RKO (cell line): ENCODE measurements around the gene LACTB.
A peak's percentile ranks its signal among the peaks of the same experiment; 100 is the strongest.
"Not testable (repeated sequence)": the region's sequence is repeated elsewhere in the genome, so short reads cannot be mapped to it uniquely, and the experiment has no call there.

ENCODE experiments used
- DNase-seq: peaks from one replicate; pipeline ENCODE4 v3.0.0-alpha.2; 2016; ENCODE audit warnings: low spot score

Gene LACTB

GRCh38 chr15:63090472-63090871, 31.2 kb upstream of the LACTB start:
- DNase-seq: no peak

DNA sequence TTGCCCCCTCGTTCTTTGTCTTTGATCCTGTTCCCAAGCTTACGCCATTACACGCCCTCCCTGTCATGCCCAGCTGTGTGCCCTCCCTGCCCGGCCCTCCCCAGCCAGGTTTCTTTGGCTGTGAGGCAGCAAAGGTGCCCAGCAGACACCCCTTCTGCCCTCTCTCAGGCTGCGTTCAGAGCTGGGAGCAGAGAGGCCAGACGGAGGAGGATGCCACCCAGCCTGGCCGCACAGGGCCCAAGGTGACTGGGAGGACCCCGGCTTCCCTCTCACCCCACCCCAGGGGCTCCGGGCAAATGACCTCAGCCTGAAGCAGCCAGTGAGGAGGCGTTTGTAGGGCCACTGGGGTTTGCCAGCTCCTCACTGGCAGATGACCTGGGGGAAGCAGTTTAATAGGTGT, 30.8 kb upstream of the LACTB start:
- DNase-seq: no peak

GRCh38 chr15:63091679-63092446, 29.8 kb upstream of the LACTB start:
- no peak for DNase-seq

- peak; percentile 79 for DNase-seq
These were observed 28.0 kb upstream of the LACTB start for GRCh38 chr15:63093486-63094205.

- DNase-seq: no peak
These were observed 27.1 kb upstream of the LACTB start for GRCh38 chr15:63094495-63094931.

DNA sequence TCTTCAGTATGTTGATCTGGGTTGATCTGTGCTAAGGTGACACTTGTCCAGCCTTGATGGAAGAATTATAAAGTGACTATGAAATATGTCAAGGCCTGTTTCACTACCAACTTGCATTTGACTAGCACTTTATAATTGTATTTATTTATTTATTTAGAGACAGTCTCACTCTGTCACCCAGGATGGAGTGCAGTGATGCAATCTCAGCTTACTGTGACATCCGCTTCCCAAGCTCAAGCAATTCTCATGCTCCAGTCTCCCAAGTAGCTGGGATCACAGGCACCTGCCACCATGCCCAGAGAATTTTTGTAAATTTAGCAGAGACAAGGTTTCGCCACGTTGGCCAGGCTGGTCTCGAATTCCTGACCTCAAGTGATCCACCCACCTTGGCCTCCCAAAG, 25.5 kb upstream of the LACTB start:
- no peak for DNase-seq

DNA sequence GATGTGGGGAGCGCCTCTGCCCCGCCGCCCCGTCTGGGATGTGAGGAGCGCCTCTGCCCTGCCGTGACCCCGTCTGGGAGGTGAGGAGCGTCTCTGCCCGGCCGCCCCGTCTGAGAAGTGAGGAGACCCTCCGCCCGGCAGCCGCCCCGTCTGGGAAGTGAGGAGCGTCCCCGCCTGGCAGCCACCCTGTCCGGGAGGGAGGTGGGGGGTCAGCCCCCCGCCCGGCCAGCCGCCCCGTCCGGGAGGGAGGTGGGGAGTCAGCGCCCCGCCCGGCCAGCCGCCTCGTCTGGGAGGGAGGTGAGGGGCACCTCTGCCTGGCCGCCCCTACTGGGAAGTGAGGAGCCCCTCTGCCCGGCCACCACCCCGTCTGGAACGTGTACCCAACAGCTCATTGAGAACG, 22.8 kb upstream of the LACTB start:
- not testable (repeated sequence) for DNase-seq

DNA sequence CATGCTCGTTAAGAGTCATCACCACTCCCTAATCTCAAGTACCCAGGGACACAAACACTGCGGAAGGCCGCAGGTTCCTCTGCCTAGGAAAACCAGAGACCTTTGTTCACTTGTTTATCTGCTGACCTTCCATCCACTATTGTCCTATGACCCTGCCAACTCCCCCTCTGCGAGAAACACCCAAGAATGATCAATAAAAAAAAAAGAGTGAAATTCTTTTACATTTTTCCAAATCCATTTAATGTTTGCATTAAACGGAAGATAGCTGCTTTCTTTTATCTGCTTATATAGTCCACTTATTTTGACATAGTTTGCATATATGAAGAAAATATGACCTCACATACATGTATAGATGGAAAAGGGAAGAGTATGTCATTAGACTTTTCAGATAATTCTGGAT, 22.1 kb upstream of the LACTB start:
- DNase-seq: not testable (repeated sequence)

DNA sequence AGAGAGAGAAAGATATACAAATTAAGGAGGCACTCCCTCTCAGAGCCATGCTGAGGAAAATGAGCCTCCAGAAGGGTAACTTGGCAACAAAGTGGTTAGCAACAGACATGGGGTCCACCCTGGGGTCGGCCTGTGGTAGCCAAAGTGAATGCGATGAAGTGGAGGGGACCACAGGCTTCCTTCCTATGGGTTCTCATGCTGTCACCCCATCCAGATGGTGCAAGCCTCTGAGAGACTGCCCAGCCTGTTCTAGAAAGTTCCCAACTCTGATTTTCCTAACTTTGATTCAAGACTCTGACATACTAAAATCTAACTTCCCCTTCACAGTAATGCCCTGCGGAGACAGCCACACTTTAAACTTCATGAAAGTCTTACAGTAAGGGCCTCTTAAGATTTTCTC, 18.2 kb upstream of the LACTB start:
- DNase-seq: no peak

GRCh38 chr15:63104727-63105126, 16.9 kb upstream of the LACTB start:
- no peak for DNase-seq

- not testable (repeated sequence) for DNase-seq
These were observed 16.3 kb upstream of the LACTB start for GRCh38 chr15:63105354-63105753.

- DNase-seq: no peak
These were observed 13.6 kb upstream of the LACTB start for GRCh38 chr15:63107895-63108546.

DNA sequence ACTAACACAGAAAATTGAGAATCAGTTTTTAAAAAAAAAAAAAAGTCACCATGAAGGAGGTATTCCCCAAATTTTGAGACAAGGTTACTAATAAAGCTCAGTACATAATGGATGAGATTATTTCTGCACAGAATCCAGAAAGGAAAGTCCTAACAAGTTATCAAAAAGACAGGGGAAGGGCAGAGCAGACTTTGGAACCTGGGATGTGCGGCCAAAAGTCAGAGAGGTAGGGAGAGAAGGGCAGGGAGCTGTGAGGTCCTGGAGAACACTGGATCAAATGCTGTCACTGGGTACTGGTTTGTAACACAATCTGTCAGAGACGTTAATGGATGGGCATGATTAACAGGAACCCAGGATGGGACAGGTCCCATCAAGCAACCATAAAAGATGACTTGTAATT, 12.2 kb upstream of the LACTB start:
- DNase-seq: no peak

DNA sequence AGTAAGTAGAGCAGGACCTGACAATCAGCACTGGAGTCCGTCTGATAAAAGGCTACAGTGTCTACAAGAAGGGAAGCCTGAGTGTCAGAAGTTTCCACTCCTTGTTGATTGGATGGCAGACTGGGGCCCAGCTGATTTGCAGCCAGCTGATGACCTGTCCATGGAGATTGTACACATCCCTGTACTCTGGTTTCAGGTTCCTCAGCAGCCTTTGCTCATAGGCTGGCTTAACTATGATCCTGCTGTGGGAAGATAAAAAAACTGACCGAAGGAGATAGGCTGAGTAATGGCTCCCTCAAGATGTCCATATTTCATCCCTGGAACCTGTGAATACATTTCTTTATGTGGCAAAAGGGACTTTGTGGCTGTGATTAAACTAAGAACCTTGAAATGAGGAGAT, 11.7 kb upstream of the LACTB start:
- no peak for DNase-seq

- no peak for DNase-seq
These were observed 11.1 kb upstream of the LACTB start for GRCh38 chr15:63110428-63111026.

- DNase-seq: no peak
These were observed 10.2 kb upstream of the LACTB start for GRCh38 chr15:63111481-63111880.

DNA sequence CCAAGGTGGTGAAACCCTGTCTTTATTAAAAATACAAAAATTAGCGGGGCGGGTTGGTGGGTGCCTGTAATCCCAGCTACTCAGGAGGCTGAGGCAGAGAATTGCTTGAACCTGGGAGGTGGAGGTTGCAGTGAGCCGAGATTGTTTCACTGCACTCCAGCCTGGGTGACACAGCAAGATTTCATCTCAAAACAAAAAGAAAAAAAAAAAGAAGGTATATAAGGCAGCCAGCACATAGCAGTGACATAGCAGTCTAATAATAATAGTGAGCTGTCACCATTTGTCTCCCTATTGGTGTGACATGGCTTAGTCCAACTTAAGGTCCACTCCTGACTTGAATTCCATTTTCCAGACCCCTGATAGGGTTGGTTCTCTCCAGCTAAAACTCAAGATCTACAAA, 8.8 kb upstream of the LACTB start:
- DNase-seq: no peak

DNA sequence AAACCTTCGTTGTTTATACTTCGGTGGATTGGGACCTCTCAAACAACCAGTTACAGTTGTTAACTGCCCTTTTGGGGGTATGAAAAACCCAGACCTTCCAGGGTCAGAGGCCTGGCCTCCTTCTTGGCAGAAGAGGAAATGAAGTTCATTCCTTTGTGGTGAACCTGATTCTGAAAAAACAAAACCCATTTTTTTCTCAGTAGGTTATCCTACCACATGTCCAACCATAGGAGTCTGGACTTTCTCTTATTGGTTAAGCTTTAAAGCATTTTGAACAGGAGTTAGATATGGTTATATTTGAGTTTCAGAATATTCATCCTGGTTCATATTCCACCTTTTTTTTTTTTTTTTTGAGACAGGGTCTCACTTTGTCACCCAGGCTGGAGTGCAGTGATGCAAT, 7.2 kb upstream of the LACTB start:
- DNase-seq: no peak

DNA sequence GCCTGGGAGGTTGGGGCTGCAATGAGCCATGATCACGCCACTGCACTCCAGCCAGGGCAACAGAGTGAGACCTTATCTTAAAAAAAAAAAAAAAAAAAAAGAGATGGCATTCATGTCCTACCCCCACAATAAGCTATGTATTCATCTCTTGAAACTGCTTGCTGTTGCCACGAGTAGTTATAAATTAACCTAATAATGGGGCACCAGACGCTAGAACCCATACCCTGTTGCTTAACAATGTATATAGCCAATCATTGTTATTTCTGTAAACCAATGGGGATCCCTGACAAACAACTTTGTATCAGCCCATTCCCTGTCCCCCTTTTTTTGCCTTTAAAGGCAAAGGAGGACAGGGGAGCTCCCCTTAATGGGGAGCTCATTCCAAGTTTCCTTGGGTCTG, 2.8 kb upstream of the LACTB start:
- DNase-seq: no peak

DNA sequence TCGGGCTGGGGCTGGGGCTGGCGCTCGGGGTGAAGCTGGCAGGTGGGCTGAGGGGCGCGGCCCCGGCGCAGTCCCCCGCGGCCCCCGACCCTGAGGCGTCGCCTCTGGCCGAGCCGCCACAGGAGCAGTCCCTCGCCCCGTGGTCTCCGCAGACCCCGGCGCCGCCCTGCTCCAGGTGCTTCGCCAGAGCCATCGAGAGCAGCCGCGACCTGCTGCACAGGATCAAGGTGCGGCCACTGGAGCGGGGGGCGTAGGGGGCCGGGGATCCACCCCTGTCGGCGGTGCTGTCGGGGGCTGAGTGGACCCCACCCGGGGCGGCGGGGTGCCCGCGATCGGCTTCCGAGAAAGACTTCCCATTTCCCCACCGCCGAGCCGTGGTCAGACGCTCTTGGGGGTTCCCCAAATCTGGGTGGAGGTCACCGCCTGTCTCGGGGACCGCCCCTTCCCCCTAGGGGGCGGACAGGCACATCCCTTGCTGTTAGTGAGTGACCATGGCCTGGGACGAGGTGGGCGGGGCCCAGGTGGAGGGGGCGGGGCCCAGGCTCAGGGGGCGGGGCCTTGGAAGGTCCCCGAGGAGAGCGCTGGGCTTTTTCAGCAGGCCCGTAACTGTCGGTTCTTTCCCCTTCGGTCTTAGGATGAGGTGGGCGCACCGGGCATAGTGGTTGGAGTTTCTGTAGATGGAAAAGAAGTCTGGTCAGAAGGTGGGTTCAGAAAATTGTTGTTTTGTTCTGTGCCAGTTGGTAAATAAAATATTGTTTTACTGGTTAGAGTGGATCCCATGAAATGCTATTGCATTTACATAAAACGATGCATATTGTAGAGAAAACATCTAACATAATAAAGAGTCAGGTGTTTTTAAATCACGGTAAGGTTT, 578 bp downstream of the LACTB start:
- peak; percentile 79 for DNase-seq

GRCh38 chr15:63124506-63124905, 2.8 kb downstream of the LACTB start:
- no peak for DNase-seq

- no peak for DNase-seq
These were observed 5.1 kb downstream of the LACTB start for GRCh38 chr15:63126726-63127125.
